Activated CD4-positive, alpha-beta T cell treated with anti-CD3 and anti-CD28 coated beads for 24 hours (primary cell): ENCODE results near the gene TMEM151B.
"Not testable (repeated sequence)": the region's sequence is repeated elsewhere in the genome, so short reads cannot be mapped to it uniquely, and the experiment has no call there.

Source experiments
- DNase-seq, 2 donors: peaks; one replicate each; pipeline ENCODE4 v3.0.0-alpha.2; 2020; ENCODE audit warnings: low read depth in 2 of 2

Gene TMEM151B

GRCh38 chr6:44333273-44333919 lies 63.1 kb downstream of the TMEM151B start:
- DNase-seq = no peak

GRCh38 chr6:44333942-44334341 lies 63.7 kb downstream of the TMEM151B start:
- no peak for DNase-seq

DNA sequence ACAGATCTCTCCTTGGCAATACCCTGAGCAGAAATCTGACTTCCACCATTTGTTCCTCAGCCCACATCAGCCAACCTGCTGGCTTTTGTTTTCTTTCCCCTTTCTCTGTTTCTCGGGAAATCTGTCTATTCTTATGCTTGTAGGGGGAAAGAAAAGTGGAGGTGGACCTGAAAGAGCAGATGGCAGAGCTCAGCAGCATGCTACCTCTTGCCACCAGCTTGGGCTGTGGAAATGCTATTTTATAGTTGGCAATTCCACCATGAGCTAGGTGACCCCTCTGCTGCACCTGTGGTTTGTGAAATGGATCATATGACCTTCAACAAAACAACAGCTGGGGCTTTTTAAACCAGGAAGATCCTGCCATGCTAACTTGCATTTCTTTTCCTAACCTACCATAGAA lies 65.4 kb downstream of the TMEM151B start:
- DNase-seq = no peak

DNA sequence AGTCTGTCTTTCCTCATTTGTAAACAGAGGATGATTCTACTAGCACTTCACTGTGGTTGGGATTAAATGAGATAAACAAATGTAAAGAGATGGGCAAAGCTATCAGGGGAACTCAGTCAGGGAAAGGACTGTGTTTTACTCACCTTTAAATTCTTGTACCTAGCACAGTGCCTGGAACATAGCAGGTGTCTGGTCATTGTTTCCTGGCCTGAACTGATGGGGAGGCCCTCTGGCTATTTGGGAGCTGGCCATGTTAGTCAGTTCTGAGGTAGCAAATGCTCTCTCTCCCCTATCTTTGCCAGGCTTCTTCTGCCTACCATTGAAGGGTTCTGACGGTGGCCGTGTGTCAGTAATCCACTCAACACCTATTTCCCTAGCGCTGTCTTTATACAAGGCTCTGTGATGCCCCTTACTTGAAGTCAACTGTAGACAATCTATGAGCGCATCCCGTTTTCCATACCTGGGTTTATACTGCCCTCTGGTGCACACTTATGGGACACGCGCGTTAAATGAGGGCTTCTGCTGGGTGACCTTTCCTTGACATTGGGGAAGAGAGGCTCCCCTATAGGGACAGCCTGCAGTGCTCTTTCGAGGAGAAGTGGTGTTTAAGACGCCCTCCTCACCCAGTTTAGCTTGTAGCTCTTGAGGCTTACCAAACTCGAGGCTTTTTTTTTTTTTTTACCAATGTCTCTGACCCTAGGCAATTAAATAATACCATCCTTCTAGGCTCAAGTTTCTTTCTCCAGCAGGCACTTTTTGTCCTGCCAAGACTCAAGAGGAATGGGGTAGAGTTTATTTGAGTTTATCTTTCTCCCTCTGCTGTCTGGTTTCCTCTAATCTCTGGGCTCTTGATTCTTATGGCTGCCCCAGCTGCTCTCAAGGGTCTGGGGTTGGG lies 68.2 kb downstream of the TMEM151B start:
- peak; percentile 56 to 60 for DNase-seq

DNA sequence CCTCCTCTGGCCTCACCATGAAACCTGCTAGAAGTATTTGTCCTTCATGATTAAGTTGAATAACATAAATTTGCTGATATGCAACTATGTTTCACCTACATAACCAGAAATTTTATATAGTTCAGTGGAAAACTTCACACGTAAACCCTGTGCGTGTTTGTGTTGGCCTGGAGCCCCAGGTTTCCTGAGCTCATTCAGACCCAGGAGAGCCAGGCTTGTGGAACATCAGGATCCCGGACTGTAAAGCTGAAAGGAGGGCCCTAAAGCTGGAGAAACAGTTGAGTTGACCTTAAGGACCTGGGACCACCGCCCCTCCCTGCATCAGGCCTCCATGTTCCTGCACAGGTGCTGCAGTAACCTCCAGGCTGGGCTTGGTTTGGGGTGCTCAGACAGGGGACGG lies 69.1 kb downstream of the TMEM151B start:
- no peak for DNase-seq

- DNase-seq = no peak
Measured at GRCh38 chr6:44339763-44340625, 69.7 kb downstream of the TMEM151B start.

- DNase-seq = no peak
Measured at GRCh38 chr6:44341095-44341890, 71.0 kb downstream of the TMEM151B start.

GRCh38 chr6:44342052-44342451 lies 71.8 kb downstream of the TMEM151B start:
- no peak for DNase-seq

DNA sequence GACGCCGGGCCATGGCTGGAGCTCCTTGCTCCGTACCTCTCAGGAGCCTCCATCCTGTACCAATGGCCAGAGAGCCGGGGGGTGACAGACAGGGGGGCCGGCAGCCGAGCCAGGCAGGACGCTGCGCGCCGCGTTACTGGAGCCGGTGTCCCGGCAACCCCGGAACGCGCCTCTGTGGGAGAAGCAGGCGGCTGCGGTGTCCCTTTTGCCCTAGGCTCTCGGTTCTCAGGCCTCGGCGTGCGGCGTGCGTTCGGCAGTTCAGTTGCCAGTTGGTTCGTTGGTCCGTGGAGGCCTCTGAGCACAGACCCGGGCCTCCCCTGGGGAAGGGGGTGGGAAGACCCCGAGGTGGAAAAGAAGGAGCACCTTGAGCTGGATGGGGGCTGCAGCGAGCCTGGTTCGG lies 72.2 kb downstream of the TMEM151B start, which contains the start of gene SPATS1:
SPATS1 (plus strand) TSS at position 162 of the 400 bp plus-strand sequence. CDS start 446 bp downstream, outside the sequence.
- DNase-seq = no peak

DNA sequence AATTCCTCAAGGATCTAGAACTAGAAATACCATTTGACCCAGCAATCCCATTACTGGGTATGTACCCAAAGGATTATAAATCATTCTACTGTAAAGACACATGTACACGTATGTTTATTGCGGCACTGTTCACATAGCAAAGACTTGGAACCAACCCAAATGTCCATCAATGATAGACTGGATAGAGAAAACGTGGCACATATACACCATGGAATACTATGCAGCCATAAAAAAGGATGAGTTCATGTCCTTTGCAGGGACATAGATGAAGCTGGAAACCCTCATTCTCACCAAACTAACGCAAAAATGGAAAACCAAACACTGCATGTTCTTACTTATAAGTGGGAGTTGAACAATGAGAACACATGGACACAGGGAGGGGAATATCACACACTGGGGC lies 76.6 kb downstream of the TMEM151B start:
- not testable (repeated sequence) for DNase-seq

DNA sequence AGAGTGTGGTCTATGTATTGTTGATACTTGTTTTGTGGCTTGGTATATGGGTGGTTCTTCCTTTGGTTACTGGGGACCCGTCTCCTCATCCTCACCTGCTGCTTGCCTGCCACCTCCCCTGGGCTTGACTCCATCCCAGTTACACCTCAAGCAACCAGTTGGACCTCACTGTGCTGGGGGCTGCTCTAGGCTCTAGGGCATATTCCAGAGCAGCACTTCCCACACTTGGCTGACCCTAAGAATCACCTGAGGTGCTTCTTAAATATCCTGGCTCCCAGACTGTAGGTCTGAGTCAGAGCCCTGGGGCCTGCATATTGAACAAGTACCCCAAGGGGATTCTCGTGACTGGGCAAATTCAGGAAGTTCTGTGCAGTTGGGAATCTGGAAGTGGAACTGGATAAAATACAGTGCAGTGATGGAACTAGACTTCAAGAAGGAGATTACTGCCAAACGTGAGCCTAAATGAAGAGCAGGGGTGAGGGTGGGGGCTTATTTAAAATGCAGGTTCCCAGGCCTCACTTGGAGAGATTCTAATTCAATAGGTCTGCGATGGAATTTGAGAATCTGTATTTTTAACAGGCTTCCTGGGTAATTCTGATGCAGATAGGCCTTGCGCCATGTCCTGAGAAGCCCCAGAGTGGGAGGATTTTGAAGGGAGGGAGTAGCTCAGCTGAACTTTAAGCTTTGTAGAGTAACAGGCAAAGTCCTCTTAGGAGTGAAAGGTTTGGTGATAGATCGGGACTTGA lies 79.8 kb downstream of the TMEM151B start:
- no peak for DNase-seq

GRCh38 chr6:44350650-44350994 lies 80.4 kb downstream of the TMEM151B start:
- not testable (repeated sequence) for DNase-seq

- DNase-seq = no peak
Measured at GRCh38 chr6:44352259-44352658, 82.0 kb downstream of the TMEM151B start.

DNA sequence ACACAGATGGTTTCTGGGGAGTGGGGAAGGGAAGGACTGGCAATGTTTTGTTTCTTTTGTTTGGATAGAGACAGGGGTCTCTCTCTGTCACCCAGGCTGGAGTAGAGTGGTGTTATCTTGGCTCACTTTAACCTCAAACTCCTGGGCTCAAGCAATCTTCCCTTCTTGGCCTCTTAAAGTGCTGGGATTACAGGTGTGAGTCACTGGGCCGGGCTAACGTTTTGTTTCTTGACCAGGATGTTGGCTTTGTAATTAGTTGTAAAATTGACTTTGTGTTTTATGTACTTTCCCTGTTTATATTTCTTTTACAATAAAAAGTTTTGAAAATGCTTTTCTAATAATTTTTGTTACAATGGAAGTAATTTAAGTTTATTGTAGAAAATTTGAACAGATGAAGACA lies 83.1 kb downstream of the TMEM151B start:
- no peak for DNase-seq

DNA sequence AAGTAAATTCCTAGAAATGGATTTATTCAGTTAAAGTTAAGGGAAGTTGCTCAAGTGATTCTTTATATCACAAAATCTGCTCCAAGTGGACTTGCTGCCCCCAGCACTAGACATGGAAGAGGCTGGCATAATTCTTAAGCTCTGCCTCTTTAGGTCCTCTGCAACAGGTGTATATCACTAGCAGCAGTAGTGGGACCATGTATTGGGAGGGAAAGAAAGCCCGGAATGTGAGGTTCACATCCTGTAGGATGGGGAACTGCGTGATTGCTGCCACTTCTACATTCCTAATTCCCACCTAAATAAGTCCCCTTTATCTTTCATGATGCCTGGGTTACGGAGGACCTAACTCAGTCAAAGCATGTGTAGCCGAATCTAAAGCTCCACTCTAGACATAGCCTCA lies 85.4 kb downstream of the TMEM151B start:
- DNase-seq = no peak

DNA sequence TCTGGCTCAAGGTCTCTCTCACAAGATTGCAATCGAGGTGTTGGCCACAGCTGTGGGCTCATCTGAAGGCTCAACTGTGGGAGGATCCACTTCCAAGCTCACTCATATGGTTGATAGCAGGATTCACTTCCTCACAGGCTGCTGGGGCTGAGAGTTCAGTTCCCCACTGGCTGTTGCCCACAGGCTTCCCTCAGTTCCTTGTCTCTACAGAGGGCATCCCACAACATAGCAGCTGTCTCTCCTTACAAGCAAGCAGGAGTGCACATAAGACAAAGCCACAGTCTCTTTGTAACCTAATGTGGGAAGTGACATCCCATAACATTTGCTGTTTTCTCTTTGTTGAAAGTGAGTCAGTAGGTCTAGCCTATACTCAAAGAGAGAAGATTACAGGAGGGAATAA lies 86.2 kb downstream of the TMEM151B start:
- no peak for DNase-seq
